GM21528 (cell line): ENCODE results near the gene POLR1G.
"Not testable (repeated sequence)": the region's sequence is repeated elsewhere in the genome, so short reads cannot be mapped to it uniquely, and the experiment has no call there.

Experiments
- ATAC-seq: cut with Tn5 transposase; IDR thresholded peaks from one replicate; pipeline ENCODE4 v1.9.1; 2021; ENCODE audit warnings: mild to moderate bottlenecking, moderate library complexity; ENCODE audit not compliant: unreplicated experiment, low FRiP score

Gene POLR1G

DNA sequence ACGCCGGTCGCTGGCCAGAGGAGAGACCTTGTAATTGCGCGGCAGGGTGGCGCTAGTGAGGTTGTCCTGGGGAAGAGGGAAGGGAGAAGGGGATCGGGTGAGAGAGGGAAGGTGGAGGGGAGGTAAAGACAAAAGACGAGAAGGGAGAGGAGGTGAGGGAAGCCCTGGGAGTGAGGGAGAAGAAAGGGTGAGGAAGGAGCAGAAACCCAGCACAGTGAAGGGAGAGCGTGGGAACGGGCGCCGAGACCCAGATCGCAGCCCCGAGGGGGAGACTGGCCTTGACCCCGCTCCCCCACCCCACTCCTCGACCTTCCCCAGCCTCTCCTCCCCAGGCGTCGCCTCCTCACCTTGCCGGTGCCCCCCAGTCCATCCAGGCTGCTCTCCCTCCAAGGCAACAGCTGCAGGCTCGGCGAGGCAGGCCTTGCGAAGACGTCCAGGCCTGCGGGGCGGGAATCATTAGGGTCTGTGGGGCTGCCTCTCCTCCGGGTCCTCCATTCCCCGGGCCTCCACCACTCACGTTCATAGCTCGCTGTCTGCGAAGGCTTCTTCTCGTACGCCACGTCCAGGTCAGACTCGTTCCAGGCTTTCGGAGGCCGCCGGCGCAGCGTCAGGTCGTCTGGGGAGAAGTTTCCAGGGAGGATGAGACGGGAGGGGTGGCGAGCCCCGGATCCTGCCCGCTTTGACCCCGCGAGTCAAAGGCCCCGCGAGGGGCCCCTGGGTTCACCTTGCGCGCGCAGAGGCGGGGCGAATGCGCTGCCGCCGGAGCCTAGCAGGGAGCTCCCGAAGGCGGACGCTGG is 10.4 kb upstream of the POLR1G start:
- no peak for ATAC-seq

- no peak for ATAC-seq
These were observed 6.3 kb upstream of the POLR1G start for GRCh38 chr19:45400192-45400591.

DNA sequence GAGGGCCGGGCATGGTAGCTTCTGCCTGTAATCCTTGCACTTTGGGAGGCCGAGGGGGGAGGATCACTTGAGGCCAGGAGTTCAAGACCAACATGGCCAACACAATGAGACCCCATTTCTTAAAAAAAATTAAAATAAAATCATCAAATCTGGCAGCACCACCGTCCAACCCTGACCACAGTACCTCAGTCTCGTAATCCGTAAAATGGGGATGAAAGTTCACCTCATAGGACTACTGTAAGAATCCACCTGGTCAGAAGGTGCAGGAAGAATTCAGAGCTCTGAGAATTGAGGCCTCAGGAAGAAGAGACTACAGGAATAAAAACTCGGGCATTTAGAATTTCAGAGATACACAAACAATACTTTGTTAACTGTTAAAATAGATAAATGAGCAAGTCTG is 4.6 kb upstream of the POLR1G start:
- no peak for ATAC-seq

DNA sequence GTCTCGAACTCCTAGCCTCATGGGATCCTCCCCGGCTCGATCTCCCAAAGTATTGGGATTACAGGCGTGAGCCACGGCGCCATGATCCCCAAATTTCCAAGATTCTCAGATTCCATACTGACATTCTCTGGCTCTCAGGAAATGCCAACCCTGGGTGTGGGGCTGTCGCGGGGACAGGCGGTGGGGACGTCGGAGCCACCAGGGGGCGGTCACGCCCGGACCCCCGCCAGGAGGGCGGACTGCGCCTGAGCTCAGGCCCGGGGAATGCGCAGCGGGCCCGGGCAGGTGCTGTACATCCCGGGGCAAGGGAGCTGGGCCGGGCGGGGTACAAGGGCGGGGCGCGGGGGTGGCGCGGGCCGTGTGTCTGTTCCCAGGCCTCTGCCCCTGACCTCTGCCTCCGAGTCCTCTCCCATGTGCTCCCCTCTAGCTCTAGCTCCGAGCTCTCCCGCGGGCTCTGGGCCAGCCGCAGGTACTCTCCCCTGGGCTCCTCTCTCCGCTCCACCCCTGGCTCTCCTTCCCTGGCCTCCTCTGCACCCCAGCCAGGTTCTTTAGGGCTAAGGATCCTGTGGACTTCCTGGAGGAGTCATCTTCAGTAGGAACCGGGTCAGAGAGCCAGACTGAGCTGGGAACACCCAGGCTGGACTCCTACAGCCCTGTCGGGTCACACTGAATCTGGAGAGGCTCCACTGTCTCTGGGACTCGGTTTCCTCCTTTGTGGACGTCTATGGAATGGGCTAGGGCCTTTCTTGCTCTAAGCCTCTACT is 4.0 kb upstream of the POLR1G start:
- no peak for ATAC-seq

- no peak for ATAC-seq
These were observed 3.2 kb upstream of the POLR1G start for GRCh38 chr19:45403272-45403671.

DNA sequence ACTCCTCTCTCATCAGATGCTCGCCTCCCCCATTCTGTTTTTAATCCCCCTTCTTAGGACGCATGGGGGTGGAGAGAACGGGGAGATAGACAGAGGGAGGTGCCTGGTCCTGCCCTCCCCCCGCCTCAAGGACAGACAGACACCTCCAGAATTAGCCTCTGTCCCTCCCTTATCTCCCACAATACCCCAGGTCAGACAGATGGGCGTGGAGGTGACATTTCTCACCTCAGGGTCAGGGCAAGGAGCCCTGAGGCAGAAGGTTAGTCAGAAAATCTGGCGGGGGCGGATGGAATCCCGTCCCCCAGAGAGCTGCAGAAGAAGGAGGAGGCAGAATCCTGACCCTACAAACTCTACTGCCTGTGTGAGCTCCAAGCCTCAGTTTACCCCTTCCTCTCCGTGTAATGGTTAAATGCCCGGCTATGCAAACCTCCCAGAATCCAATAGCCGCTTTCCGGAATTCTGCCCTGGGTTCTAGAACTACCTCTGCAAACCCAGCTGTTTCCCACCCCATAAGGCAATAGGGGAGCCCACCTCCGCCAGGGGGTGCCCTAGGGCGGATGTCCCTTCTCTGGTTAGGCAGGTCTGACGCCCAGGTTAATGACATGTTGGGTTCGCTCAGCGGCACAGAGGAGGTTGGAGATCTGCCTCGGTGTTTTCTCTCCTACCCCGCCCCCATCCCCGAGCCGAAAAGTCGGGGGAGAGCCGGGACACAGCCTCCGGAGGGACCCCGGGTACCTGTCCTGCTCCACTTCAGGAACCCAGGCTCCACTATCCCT is 2.5 kb upstream of the POLR1G start:
- ATAC-seq: no peak

DNA sequence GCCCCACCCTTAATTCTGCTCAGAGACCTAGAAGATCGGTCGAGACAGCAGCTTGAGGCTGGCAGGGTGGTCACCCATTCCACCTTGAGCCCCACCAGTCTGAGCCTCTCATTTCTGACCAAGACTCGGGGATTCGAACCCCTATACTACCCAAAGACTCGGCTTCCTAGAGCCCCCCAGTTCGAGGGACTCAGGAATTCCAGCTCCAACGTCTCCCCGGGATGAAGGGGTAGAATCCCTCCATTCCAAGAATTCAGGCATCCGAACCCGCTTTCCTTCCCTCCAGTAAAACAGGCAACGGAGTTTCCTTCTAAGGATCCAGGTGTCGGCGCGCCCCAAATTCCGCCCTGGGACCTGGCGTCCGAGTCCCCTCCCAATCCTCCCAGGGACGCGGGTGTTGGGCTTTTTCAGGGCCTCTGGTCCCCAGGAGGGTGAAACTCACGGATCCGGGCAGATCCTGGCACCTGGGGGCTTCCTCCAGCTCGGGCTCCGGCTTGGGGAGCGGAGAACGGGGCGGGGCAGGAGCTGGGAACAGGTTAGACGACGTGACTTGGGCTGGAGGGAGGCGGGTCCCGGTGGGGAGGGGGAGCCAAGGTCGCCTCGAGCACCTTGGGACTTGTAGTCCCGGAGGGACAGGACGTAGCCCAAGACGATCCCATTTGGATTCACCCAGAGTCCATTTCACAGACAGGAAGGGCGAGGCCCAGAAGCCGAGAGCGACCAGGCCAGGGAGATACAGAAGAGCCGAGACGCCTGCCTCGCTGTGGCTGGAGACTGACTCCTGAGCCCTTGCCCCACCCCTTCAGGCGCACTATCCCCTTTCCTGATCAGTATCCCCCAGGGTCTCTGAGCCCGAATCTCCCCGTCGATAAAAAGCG is 1.6 kb upstream of the POLR1G start, which contains the start of gene PPP1R13L:
TSS of gene PPP1R13L (minus strand) at position 513 of the 878 bp plus-strand sequence. CDS start 6,751 bp downstream, outside the sequence.
- ATAC-seq: no peak

- ATAC-seq: peak; percentile 43
These were observed 814 bp upstream of the POLR1G start for GRCh38 chr19:45405435-45406225.

DNA sequence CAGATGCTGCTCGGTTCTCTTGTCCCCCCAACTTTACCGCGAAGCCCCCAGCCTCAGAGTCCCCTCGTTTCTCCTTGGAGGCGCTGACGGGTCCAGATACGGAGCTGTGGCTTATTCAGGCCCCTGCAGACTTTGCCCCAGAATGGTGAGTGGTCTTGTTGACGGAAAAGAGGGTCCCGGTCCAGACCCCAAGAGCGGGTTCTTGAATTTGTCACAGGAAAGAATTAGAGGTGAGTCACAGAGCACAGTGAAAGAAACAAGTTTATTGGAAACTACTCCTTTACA is 589 bp downstream of the POLR1G start:
- ATAC-seq: no peak

DNA sequence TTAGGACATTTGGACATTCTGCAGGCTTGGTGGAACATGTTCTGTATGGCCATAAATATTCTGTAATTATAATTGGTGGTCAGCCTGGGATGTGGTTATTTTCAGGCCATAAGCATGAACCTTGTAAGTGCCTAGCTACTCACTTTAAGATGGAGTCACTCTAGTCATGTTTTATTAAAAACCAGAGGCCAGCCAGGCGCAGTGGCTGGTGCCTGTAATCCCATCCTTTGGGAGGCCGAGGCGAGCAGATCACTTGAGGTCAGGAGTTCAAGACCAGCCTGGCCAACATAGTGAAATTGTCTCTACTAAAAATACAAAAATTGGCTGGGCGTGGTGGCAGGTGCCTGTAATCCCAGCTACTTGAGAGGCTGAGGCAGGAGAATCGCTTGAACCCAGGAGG is 1.1 kb downstream of the POLR1G start:
- not testable (repeated sequence) for ATAC-seq

DNA sequence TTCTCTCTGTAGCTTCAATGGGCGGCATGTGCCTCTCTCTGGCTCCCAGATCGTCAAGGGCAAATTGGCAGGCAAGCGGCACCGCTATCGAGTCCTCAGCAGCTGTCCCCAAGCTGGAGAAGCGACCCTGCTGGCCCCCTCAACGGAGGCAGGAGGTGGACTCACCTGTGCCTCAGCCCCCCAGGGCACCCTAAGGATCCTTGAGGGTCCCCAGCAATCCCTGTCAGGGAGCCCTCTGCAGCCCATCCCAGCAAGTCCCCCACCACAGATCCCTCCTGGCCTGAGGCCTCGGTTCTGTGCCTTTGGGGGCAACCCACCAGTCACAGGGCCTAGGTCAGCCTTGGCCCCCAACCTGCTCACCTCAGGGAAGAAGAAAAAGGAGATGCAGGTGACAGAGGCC is 1.7 kb downstream of the POLR1G start:
- ATAC-seq: no peak

- no peak for ATAC-seq
These were observed 2.5 kb downstream of the POLR1G start for GRCh38 chr19:45408830-45409556.

DNA sequence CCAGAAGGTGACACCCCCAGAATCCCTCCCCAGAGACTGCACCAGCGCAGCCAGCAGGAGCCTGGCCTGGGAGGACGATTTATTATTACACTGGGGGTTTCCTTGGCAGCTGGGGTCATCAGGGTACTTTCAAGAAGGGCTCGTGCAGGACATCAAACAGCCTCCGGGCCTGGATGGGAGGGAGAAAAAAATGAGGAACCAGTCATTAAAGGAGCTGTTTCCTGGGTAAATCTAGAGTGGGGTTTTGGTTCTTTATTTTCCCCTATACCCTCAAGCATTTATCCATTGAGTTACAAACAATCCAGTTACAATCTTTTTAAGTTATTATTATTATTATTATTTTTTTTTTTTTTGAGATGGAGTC is 3.1 kb downstream of the POLR1G start:
- ATAC-seq: no peak

GRCh38 chr19:45410330-45410729 is 3.9 kb downstream of the POLR1G start:
- not testable (repeated sequence) for ATAC-seq

GRCh38 chr19:45413497-45413896 is 7.1 kb downstream of the POLR1G start:
- no peak for ATAC-seq

GRCh38 chr19:45414468-45414867 is 8.0 kb downstream of the POLR1G start:
- no peak for ATAC-seq

GRCh38 chr19:45417151-45417550 is 10.7 kb downstream of the POLR1G start:
- no peak for ATAC-seq

GRCh38 chr19:45418802-45419201 is 12.4 kb downstream of the POLR1G start:
- no peak for ATAC-seq

GRCh38 chr19:45419396-45419795 is 13.0 kb downstream of the POLR1G start:
- peak; percentile 45 for ATAC-seq
